GM18526 (cell line): ENCODE data around the gene NR1H4.

Source experiments
- POLR2A ChIP-seq: IDR thresholded peaks from 3 replicates; pipeline ENCODE4 v1.6.1; 2011; ENCODE audit not compliant: insufficient read length; ENCODE audit errors: extremely low read depth

Gene NR1H4

DNA sequence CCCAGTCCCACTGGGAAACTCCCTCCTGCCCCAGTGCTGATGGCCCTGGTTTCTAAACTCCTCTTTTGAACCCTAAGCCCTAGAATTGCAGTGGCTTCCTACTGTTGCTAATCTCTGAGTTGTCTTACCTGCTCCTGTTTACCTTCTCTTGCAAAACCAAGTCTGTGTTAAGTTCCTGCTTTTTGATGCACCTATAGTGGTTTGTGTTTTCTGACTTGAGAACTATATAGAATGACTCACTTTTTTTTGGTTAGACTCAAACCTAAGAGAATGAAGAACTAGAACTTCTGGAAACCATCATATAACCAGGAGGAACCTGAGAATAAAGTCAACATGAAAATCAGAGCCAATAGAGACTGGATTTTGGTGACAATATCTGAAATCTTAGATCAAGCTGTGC, 94.3 kb downstream of the NR1H4 start:
- no peak for TF ChIP-seq POLR2A

DNA sequence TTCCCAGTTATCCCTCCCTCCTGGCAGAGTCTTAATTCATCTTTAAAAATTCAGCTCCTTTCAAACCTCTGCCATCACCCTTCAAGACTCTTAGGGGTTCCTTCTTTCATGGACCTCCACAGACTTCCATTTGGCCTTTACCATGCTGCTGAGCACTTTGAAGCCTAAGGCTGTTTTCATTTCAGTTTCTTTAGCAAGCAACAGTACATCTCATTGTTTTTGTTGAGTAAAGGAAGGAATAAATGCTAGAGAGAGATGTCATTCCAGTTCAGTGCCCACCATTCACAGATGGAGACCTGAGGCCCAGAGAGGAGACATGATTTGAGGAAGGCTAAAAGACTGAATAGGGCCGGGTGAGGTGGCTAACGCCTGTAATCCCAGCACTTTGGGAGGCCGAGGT, 98.5 kb downstream of the NR1H4 start:
- TF ChIP-seq POLR2A: no peak

DNA sequence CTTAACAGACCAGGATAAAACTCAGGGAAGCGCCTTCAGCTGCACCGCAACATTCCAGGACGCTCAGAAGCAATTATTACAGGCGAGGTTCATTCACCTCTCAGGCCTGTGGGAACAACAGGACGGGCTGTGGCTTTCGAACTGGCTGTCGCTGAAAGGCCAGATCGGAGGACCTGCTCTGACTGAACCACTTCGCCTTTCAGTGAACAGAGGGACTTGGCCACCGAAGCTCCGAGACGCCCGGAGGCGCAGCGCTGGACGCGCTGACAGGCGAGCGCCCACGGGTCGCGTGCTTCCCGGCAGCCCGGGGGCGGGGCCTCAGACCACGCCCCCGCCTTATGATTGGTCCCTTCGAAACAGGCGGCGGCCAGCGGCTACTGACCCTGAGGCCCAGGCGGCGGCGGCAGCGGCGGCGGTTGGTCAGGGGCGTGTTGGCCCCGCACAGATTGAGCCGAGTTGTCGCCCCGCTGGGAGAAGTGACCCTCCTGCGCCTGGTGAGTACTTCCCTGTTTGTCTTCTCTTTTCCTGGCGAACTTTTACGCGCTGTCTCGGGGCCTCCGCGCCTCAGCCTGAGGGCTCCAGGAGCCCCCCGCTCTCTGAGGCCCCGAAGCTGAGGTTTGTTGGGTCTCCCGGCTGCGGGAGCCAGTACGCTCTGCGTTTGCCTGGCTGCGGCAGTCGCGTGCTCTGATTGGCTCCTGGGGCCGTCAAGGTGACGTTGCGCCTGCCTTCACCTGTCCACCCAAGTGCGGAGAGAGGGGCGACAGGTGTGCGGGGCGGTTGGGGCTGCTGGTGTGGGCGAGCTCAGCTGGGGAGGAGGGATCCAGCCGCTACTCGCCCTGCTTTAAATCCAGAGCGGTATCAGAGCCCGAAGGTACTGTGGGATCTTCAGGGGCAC, 99.9 kb downstream of the NR1H4 start, which contains the start of gene GAS2L3:
Gene GAS2L3, plus strand, starts transcription at position 393 of the 895 bp plus-strand sequence. CDS start 21,221 bp downstream, outside the sequence.
- no peak for TF ChIP-seq POLR2A

DNA sequence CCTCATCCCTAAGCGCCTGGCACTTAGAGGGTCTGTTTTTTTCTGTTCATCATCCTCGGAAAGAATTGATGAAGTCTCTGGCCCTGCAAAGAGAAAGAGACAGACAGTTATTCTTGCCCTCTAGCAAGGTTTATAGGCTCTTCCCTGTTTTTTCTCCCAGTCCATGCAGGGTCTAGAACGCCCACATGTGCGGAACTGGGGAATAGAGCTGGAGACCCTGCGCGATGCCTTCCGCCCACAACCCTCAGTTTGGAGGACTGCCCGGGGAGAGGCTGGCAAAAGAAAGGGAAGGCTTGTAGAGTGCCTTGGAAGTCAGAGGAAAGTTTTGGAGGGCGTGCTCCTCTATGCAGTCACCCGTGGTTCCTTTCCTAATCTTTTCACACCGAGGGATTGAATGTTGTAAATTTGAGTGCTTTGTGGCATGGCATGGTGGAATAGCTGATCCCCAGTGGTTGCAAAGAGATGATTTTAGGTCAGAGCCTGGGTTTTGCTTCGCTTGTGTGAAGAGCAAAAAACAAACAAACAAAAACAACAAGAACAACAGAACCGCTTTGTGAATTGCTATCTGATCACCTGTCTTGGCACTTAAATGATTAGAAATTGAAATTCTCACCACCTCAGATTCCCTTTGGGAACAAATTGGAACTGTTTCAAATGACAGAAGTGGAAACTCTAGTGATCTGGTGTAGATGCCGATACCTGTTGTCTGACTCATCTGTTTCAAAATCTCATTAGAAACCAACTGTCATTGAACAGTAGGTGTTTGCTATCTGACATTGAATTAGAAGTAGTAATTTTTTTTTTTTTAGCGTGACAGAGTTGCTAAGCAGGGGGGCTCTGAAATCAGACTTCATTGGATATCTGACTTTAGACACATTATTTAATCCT, 100.8 kb downstream of the NR1H4 start:
- no peak for TF ChIP-seq POLR2A

DNA sequence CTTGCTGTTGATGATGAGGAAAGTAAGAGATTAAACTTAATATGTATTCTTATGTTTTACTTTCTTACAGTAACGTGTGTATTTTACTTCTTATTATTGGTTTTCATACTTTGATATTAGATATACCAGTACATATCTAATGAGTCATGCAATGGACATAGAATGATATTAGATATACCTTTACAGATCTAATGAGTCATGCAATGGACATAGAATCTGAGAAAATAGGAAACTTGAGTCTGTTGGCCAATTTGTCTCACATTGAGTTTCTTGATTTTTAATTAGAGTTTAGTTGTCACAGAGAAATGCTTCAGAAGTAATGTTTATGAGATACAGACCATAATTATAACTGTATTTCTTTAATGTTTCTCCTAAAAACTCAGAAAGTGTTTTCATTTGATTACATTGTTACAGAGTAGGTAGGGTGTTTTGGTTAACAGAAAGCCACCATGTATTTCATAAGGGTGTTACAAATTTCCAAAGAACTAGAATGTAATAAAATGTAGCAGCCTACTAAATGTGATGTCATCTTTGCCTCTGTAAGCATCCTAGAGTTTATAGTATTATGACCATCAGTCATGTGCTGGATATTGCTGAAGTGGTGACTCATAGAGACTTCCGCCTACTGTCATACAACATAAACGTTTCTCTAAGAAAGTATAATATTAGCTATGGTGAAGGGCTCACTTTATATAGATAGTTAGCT, 102.8 kb downstream of the NR1H4 start:
- no peak for TF ChIP-seq POLR2A

DNA sequence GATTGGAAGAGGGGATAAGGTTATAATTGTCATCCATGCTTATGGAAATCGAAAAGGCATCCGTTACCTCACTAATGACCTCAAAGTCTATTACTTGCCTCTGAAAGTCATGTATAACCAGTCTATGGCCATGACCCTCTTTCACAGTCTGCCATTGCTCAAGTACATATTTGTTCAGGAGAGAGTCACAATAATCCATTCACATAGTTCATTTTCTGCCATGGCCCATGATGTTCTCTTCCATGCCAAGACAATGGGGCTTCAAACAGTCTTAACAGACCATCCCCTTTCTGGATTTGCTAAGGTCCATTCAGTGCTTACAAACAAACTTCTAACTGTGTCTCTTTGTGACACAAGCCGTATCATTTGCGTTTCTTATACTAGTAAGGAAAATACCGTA, 105.3 kb downstream of the NR1H4 start:
- TF ChIP-seq POLR2A: no peak

DNA sequence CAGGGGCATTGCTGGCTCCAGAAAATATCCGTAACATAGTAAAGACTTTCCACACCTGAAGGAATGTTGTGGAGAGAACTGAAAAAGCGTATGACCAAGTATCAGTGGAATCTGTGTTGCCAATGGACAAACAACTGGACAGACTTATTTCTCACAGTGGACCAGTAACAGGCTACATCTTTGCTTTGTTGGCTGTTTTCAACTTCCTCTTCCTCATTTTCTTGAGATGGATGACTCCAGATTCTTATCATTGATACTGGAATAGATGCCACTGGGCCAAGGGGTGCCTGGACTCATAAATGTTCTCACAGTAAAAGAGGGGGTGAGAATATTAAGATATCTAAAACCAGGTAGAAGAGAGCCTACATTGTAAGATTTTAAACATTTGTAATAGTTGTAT, 106.2 kb downstream of the NR1H4 start:
- TF ChIP-seq POLR2A: no peak

DNA sequence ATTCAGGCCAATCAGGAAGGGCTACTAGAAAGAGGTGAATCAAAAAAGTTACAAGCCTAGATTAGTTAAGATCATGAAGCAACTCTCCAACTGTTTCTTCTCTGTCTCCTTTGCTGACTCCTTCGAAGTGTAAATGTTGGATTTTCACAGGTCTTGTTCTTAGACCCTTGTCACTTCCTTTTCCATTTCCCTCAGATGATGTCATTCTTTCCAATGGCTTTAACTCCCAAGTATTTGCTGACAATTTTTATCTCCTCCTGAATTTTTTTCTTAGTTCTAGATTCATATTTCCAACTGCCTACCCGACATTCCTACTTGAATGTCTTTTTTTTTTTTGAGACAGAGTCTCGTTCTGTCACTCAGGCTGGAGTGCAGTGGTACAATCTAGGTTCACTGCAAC, 110.6 kb downstream of the NR1H4 start:
- TF ChIP-seq POLR2A: no peak

DNA sequence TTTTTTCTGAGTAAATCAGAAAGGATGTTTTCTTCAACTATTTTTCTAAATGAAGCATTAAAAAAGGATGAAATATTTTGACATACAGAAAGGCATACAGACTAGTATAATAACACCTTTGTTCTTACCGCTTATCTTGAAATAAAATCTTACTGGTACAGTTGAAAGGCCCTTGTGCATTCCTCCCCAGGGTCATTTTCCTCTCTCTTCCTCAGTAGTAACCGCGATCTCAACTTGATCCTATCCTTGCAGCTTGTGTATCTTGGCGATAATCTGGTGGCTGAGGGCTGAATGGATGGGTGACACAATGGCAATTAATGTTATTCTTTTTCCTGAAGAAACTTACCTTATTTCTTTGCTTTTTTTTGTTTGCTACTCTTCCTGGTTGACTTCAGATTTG, 118.3 kb downstream of the NR1H4 start:
- no peak for TF ChIP-seq POLR2A

DNA sequence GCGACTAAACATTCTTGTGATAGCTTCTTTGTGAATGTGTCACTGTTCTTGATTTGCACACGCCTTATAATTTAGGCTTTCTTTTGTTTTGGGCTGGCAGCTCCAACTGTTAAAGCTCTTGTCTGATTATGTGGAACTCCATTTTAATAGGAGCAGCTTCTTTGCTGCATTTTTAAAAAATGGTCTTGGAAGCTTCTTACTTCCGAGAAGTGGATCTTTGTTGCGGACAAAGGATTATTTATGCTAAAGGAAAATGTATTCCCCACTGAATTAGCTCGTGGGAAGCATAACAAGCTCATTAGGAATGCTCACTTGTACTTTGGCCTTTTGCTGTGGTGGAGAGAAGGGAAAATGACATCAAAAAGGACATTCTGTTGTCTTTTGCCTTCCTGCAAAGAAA, 119.8 kb downstream of the NR1H4 start:
- no peak for TF ChIP-seq POLR2A

DNA sequence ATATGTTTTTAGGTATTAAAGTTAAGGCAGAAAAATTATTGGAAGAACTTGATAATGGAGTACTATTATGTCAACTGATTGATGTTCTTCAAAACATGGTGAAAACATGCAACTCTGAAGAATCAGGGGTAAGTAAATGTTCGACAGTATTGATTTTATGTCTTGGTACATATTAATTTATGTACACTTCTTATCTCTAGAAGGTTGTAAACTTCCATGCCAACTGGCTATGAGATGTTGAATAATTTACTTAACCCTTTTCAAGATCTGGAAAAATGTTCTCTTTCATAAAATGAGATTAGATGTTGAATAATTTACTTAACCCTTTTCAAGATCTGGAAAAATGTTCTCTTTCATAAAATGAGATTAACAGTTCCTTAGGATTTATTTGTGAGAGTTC, 128.0 kb downstream of the NR1H4 start:
- no peak for TF ChIP-seq POLR2A

DNA sequence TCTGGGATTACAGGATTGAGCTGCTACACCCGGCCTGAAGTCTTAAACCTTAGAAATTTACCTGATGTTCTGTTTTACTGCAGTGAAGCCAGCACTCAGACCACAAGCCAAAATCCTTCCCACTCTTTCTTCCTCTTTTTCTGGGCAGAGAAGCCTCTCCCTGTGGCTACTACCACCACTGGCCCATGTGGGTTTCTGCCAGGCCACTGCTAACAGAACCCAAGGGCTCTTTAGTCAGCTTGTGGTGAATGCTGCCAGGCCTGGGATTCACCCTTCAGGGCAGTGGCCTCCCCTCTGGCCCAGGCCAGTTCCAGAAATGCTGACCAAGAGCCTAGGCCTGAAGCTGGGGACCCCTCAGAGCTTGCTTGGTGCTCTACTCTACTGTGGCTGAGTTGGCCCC, 135.1 kb downstream of the NR1H4 start:
- no peak for TF ChIP-seq POLR2A

DNA sequence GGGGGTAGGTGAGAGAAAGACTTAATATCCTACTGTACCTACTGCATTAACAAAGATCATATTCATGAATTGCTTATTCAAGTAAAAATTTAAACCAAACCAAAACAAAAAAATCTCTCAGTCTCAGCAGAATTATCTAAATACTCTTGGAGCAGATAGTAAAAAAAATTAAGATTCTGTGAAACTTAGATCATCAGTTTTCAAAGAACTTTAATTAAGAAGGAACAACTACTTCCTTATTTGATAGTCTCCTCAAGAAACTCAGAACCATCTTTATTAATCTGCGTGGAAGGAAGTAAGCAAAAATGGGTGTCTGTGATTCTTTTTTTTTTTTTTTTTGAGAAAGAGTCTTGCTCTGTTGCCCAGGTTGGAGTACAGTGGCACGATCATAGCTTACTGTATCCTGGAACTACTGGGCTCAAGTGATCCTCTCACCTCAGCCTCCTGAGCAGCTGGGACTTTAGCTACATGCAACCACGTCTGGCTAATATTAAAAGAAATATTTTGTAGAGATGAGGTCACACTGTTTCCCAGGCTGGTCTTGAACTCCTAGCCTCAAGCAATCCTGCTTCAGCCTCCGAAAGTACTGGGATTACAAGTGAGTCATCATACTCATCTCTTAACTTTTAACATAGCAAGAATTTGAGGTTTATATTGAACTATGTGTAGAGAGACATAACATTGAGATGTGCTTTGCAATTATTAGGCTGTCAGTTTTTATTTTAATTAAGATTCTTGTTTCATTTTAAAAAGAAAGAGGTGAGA, 137.2 kb downstream of the NR1H4 start:
- no peak for TF ChIP-seq POLR2A

DNA sequence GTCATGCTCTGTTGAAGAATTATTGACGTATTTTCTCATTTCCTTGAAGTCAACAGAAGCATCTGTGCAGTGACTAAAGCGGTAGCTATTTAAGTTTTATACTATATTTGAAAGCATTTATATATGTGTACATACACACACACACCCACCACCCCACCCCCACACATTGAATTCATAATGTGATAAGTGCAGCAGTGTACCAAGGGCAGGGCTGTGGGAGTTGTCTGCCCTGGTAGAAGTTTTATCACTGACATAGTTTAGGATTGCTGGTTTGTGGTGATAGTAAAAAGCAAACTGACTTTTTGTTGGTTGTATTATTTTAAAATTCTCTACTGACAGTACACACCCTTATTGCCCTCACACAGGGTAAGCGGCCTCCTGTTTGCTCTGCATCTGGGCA, 138.9 kb downstream of the NR1H4 start:
- no peak for TF ChIP-seq POLR2A
